Pulmonary artery endothelial cell (primary cell): Measurements from ENCODE around the gene TRIM29. TPM values are rescaled to one million over a fixed set of nuclear protein-coding genes. Genes with fewer than 3 reads are reported as not detected.

Experiments
- DNase-seq: peaks from one replicate; pipeline ENCODE4 v3.0.0-alpha.2; 2011; ENCODE audit warnings: low read depth, low spot score
- total RNA-seq: library from RNA; depleted of rRNA; stranded (reverse); fragments of >200 nt; gene quantifications from 2 replicates; pipeline ENCODE4 v1.2.3, GENCODE V29; 2014

Gene TRIM29
- total RNA-seq, 1 donor from 2014 or later, result not detected

DNA sequence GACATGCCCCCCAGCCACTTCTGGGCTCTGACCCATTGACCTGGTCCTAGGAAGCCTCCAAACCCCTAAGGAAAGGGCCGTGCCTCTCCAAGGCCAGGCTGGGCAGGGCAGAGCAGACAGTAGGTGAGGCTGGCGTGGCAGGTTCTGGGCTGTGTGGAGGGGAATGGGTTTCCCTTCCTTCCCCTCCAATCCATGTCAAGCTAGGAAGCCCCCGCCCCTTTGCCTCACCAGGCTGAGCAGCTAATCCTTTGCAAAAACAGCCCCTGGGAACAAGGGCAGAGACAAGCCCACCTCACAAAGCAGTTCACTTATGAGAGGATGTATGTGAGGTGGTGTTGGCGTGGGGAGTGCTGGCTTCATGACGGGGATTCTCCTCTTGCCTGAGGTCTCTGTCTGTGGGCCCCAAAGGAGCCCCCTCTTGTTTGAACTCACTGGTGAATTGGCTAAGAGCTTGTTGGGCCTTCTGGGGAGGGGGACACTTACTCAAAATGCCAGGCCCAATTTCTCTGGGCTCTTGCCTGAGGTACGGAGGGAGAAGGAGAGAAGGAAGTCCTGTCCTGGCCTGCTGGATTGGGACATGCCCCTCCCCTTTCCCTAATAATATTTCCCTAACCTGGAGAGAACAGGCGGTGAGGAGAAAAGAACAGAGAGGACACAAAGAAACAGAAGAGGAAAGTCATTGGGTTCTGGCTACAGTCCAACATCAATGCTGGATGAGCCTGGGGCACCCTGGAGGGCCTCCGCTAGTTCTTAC, 1.6 kb upstream of the TRIM29 start:
- no peak for DNase-seq

DNA sequence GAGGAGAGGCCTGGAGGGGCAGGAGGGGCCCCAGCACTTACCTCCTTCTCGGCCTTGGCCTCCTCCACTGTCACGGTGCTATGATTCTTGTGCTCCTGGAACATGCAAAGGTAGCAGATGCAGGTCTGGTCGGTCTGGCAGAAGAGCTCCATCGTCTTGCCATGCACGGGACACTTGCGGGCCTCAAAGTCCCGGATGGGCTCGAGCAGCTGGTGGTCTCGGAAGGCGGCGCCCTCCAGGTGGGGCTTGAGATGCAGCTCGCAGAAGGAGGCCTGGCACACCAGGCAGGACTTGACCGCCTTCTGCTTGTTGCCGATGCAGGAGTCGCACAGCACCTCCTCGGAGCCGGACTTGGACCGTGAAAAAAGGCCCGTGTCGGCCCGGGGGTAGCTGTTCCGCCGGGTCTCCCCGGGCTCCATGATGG, 714 bp downstream of the TRIM29 start:
- no peak for DNase-seq

DNA sequence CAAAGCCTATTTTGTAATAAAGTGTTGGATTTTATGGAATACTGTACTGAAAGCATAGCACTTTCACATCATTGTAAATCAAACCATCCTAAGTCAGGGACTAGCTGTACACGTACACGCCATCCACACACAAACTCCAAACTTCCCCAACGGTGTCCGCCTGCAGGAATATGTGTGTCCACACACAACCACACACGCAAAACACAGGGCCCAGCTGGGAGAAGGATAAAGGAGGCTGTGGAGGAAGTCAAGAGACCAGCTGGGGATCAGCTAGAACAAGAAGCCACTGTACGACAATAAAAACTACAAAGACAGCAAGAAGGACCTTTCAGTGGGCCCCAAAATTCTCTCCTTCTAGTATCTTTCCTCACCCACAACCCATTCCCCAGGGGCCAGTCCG, 1.6 kb downstream of the TRIM29 start:
- no peak for DNase-seq

DNA sequence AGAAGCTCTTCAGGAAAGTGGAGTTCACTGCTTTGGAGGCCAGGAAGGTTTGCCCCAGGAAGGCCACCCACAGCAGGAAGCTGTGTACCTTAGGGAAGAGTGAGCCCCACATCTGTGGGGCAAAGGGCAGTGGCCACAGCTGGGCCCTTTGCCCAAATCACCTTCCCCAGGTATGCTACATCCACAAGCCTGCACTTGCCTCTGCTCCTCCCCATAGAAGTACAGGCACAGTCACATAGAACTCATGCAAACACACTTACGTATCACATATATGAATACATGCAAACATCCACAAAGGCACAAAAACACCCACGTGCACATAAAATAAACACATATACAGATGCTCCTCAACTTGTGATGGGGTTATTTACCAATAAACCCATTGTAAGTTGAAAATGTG, 2.1 kb downstream of the TRIM29 start:
- DNase-seq, result no peak

DNA sequence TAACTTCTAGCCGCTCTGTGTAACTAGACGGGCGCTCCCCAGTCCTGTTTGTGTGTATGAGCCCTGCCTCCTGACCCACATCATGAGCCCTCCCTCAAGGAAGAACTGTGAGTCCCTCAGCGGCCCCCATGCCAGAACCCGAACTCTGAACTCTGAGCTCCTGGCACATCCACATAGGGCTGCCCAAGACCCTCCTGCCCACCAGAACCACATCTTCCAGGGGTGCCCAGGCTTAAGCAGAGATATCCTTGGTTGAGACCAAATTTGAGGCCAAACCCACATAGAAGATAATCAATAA, 3.0 kb downstream of the TRIM29 start:
- DNase-seq, result no peak

DNA sequence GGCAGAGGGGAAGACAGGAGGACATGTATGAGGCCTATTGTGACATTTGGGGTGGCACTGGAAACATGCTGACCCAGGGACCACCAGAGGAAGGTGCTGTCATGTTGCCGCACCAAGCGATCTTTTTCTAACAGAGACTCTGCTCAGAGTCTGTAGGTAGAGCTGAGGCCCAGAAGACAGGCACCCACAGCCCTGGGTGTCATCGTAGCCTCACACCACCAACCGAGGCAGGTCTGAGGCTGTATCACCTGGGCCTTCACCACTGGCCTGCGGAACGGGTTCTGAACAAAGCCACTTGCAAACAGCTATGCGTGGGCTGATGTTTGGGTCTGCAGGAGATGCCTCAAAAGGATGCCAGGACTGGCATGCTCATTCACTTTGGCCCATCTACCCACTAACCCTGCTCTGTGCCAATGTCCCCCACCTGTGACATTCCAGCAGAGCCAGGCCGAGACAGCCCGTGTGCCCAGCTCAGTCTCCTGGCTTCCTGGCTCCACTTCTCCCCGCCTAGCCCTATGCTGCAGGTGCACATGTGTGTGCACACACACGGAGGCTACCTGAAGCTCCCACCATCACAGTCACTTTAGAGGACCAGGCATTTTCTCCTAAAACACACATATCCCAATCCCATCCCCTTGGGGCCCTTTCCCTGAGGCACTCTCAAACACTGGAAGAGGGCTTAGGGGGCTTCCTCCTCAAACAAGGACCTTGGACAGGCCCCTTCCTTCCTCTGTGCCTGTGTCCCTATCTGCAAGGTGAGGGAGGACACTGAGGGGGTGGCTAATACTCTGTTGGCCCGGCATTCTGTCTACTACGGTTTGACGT, 3.6 kb downstream of the TRIM29 start:
- no peak for DNase-seq

DNA sequence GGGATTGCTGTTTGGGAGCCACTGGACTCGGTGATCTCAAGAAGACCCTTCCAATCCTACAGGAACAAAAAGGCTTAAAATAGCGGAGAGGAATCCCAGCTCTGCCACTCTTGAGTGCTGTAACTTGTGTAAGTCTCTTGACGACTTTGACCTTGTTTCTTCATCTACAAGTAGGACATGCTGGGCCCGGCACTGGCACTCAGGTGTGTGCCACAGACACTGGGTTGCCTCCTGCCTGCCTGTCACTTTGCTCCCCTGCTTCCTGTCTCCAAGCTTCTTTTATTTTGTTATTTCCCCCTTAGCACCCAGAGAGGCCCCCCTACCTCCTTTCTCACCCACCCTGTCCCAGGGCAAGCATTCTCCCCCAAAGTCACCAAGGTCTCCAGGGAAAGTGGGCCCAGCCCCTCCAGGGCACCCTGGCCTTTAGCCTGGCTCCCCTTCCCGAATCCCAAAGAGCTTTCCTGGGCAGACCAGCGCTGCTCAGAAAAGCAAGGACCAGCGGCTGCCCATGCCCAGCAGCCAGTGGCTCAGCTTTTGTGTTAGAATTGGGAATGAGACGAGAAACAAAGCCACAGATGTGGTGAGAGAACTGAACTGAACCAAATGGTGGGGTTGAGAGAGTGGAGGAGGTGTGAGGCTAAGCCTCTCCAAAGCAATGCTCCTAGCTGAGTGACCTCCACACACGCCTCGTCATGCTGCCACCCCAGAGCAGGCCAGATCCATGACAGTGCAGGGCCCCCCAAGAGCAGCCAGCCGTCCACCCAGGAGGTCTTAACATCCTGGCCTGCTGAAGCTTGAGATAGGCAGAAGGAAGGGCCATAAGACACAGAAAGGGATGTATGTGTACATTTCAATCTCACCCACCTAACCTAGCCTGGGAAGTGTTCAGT, 4.5 kb downstream of the TRIM29 start:
- DNase-seq, result no peak

DNA sequence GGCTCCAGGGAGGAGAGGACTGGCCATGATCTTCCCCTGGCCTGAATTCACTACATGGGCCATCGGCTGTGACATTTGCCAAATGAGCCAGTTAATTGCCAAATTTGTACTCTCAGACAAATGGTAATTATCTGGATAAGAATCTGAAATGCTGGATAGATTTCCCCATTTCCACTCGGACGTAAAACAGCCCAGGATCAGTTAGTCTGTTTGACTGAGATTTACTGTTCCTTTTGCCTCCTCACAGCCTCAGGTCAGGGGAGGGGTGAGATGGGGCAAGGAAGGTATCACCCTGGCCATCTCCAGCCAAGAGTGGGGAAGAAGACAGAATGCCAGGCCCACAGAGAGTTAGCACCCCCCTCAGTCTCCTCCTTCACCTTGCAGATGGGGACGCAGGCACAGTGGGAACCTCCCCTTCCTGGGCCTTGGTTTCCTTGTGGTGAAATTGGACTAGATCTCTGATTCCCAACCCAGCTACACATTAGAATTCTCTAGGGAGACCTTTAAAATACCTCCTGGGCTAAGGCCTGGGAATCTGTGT, 5.2 kb downstream of the TRIM29 start:
- no peak for DNase-seq

DNA sequence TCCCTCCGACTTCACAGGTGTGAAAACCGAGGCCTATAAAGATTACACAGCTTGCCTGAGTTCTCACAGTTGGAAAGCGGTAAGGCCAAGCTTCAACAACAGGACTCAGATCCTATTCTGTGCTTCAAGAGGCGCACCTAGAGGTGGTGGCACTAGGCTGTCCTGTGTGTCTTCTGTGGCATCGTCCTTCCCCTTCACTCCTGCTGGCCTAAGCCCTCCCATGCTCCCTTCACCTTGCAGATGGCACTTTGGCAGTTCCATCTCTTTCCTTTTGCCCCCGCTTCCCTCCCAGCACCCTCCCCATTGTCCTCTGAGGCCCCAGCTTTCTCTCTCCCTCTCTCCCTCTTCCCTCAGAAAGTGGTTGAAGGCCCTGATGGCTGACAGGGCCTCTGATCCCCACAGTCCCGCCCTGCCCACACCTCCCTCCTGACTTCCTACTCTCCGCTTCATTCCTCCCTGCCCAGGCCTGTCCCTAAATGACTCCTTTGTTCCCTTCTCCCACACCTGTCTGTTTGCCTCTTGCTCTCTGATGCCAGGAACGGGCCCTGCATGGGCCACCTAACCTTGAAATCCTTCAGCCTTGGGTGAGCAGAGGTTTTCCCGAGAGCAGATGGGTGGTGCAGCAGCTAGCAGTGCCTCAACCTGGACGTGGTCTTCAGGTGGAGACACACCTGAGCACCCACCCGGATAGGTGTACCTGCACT, 5.8 kb downstream of the TRIM29 start:
- no peak for DNase-seq

DNA sequence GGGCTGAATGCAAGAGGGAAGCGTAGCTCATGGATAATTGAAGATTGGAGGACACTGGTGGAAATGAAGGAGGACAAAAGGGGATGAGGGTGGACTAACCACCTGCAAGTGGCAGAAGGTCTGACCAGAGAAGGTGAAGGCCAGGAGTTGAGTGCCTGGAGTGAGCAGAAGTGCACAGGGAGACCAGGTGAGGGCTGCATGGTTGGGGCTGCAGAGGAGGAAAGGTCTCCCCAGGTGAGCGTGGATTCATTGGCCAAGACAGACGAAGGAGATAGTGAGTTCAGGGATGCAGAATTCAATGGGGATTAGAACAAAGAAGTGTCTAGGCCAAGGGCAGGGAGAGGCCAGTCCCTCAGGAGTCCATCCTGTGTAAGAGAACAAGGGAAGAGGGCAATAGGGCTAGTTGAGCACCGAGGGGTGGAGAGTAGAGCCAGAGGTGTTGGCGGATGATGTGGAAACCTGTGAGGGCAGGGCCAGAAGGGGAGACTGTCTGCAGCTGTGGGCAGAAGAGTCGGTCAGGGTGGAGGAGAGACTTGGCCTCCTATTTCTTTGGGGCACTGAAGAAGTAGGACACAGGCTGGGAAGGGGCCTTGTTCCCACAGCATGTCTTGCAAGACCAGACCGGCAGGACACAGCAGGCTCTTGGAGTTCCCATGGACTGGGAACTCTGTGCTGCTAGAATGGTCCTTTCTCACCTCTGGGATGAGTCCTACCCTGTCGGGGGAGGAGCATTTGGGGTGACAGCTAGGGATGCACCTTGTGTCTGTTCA, 6.7 kb downstream of the TRIM29 start:
- no peak for DNase-seq

DNA sequence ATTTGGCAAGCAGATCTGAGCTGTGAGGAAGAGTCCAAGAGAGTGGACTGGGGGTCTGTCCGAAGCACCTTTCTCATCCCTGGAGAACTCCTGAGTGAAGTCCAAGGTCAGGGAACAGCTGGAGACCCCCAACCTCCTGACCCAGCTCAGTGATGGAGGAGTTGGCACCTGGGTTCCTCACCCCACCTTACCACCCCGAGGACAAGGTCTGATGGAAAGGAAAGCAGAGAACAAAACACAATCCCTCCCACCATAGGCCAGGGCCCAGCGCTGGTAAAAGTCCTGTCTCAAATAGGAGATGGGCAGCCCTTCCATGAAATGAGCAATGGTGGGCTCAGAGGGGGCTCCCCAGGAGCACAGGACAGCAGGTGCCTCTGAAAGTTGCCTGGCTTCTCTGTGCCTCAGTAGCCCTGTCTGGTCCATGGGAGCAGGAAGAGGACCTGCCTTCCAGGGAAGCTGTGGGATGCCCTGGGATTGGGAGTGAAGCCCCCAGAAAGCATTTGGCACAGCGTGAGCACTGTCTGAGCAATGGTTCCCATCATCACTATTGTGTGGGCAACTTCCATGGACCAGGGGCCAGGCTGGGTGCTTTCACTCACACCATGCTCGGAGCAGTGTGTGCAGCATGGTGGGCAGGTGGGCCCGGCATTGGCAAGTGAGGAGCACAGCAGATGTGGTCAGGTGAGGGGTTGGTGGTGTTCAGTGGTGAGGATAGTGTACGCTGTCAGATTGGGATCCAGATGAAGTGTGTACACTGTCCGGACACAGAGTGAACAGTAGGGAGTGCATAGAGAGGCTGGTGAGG, 7.5 kb downstream of the TRIM29 start:
- DNase-seq, result no peak

DNA sequence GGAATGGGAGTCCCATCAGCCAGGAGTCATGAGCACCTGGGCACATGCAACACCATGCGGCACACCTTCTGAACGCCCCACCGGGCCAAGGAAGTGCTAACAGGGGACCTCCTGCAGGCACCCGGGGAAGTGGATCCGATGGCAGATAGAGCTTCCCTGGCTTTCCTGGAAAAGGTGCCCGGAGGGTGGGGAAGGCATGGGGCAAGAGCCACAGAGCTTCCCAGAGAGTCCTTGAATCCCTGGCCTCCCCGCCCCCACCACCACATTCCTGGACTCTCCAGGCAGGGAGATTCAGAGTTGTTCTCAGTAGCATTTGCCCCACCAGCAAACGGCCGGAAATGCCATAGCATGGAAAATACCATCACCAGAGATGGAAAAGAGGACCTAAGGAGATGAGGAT, 8.3 kb downstream of the TRIM29 start:
- no peak for DNase-seq

DNA sequence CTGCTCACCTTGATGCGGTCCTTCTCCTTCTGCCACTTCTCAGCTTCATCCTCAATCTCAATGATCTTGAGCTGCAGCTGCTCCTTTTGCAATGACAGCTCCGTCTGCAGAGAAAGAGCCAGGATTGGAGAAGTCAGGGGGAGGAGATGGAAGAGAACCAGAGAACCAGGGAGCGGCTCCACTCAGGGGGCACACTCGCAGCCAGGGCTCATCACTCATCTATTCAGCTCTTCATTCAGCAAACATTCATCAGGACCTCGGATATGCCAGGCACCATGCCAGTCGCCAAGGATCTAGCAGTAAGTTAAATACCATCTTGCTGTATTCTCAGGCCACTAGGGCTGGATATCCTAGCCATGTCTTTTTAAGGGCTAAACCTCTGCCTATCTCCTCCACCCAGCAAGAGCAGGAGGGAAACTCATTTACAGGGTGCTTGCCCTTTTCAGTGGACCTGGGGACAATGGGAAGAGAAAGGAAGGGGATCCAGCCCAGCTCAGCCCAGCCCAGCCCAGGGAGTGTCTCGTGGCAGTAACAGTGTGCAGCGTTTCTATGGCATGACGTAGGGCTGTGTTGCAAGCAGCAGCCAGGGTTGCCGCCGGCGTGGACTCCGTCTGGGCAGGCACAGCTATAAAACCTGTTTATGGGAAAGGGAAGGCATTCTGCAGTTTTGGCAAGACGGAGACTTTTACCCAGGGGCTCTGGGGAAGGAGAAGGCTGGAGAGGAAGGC, 9.4 kb downstream of the TRIM29 start:
- DNase-seq, result no peak

DNA sequence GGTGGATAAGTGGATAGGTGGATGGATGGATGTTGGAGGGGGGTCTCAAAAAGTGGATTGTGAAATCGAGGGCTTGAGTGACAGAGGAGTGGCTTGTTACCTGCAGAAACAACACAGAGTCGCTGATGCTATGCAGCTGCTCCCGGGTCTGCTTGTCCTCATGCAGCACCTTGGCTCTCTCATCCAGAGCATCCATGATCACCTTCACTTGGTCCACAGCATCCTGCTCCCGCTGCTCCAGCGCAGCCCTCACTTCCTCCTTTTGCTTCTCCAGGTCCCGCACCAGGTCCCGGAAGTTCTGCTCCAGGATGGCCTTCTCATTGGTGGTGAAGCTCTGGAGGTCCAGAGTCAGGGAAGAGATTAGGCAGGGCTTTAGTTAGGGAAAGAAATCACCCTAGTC, 10.7 kb downstream of the TRIM29 start:
- no peak for DNase-seq

DNA sequence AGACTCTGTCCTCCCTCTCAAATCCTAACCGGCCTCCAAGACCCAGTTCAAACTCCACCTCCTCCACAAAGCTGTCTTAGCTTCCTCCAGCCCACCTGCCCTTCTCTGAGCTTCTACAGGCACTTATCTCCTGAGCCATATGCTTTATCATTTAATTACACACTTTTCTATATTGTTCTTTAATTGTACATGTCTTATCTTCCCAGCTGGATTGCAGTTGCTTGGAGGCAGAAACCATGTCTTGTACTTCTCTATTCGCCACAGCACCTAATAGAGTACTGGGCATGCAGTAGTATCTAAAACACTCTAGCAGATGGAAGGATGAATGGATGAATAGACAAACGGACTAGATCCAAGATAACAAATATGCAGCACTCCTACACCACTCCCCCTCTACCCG, 11.3 kb downstream of the TRIM29 start:
- DNase-seq, result no peak

DNA sequence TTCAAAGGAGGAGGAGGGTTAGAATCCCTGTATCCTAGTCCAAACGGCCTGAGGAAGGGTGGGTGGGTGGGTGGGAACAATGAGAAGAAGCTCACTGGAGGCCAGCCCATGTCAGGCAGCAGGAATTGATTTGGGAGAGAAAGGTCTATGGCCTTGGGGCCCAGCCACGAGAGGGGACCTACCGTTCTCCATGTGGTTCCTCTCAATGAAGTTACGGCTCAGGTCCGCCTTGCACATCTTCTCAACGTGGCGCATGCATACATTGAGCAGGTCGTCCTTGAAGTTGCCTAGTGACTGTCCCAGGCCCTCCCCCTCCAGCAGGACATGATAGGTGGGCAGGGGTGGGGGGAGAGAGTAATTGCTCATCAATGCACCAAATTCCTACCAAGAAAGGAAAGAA, 12.4 kb downstream of the TRIM29 start:
- no peak for DNase-seq

DNA sequence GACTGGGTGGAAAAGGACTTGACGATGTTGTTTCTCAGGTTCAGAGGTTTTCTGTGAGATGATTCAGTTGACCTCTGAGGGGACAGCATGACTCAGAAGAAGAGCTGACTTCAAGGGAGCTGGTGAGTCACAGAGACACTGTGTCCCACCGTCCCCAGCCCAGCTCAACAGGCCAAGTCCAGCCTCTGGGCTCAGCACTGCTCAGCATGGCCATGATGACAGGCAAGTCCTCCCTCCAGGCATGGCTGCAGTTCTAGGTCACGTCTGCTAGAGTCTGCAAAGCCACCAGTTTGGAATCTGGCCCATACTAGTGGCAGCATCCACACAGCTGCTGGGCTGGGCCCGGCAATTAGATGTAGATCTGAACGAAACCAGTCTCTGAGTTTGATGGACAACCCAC, 12.9 kb downstream of the TRIM29 start:
- DNase-seq, result no peak

DNA sequence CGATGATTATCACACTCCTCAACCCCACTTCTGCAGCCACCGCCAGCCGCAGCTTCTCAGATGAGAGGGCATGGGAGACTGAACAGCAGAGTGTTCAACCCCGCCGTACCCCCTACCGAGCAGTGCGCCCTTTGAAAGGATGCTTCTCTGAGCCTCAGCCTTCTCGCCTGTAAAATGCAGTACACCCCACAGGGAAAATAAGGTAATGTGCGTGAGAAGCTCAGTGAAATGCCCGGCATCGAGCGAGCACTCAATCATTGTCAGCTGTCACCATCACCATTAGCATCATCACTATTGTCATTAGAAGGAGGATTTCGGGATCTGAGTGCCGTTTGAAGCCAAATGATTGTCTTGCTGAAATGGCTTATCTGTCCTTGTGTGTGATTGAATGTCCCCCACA, 13.6 kb downstream of the TRIM29 start:
- DNase-seq, result no peak

DNA sequence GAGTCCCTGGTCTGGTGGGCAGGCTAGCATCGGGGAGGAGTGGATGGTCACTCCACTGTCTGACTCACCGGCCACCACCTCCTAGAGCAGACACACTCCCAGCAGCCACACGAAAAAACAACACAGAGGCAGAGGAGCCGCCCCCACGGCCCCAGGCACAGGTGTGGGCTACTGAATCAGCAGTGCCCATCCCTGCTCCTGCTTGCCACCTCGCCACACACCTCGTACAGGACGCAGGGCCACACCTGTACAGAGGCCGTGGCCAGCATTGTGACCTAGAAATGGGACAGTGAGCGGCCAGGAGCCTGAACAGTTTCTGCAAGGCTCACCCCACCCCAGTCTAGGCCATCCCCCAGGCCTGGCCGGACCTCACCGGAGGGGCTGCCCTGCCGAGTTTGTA, 14.0 kb downstream of the TRIM29 start:
- DNase-seq, result no peak
